Measurements from ENCODE around the gene HINT3. TPM values are rescaled to one million over a fixed set of nuclear protein-coding genes. Genes with fewer than 3 reads are reported as not detected.

Gene HINT3
- total and polyA plus RNA-seq, 4 donors = 5.6 to 17.4 (median 10.6) TPM

- TF ChIP-seq NR2F2 (IDR thresholded peaks at IDR 0.05) (no peak), REST (IDR thresholded peaks at IDR 0.05) (no peak), HNF4G (IDR thresholded peaks at IDR 0.05) (no peak), ZBTB33 (IDR thresholded peaks at IDR 0.05) (no peak), FOXA1 (IDR thresholded peaks at IDR 0.05) (no peak), HNF4A (conservative IDR thresholded peaks at IDR 0.05) (no peak), GABPA (IDR thresholded peaks at IDR 0.05 in 1 of 2, conservative IDR thresholded peaks at IDR 0.05 in 1 of 2) (no peak), ATF3 (IDR thresholded peaks at IDR 0.05) (no peak), MAX (IDR thresholded peaks at IDR 0.05) (no peak), SP1 (IDR thresholded peaks at IDR 0.05) (no peak)
- Histone ChIP-seq H3K27ac (ENCODE audit: low read depth in 1 of 2, low read length in 2 of 2) (no peak overlapping the region), H3K9me3 (ENCODE audit: control insufficient read depth in 4 of 4, low read length in 3 of 4) (no peaks in the 10 kb centered on the region), H3K36me3 (ENCODE audit: control insufficient read depth in 4 of 4, insufficient read depth in 3 of 4, low read depth in 1 of 4, low read length in 3 of 4) (no peaks in the 10 kb centered on the region), H3K4me3 (ENCODE audit: low read depth in 1 of 3, low read length in 3 of 3) (no peak overlapping the region), H3K9ac (ENCODE audit: low read depth in 1 of 2, low read length in 2 of 2) (no peak overlapping the region), H3K4me1 (ENCODE audit: control insufficient read depth in 4 of 4, insufficient read depth in 4 of 4, low read length in 3 of 4) (peaks cover 4 to 22% (median 20%) of the 10 kb centered on the region in 4 donors), H3K27me3 (ENCODE audit: control insufficient read depth in 4 of 4, insufficient read depth in 4 of 4, low read length in 3 of 4) (no peaks in the 10 kb centered on the region)
- no peak for DNase-seq (ENCODE audit: low spot score)
- 95% methylated on average over 2 of the region's 2 CpGs for WGBS
These were observed 9.0 kb upstream of the HINT3 start for GRCh38 chr6:125947615-125948014.

GRCh38 chr6:125948455-125948854 lies 8.1 kb upstream of the HINT3 start:
- no peak for TF ChIP-seq NR2F2 (IDR thresholded peaks at IDR 0.05)
- no peak for TF ChIP-seq HNF4G (IDR thresholded peaks at IDR 0.05)
- no peak for TF ChIP-seq TAF1 (conservative IDR thresholded peaks at IDR 0.05)
- TF ChIP-seq FOXA1 (IDR thresholded peaks at IDR 0.05) = no peak
- no peak for TF ChIP-seq MAX (IDR thresholded peaks at IDR 0.05)
- TF ChIP-seq RAD21 (IDR thresholded peaks at IDR 0.05) = no peak
- TF ChIP-seq FOXA2 (IDR thresholded peaks at IDR 0.05) = no peak
- TF ChIP-seq EGR1 (IDR thresholded peaks at IDR 0.05; ENCODE audit: low read depth in 2 of 2) = no peak
- TF ChIP-seq CTCF (IDR thresholded peaks at IDR 0.05; ENCODE audit: low read depth, low read length, missing input control) = no peak
- no peak for TF ChIP-seq YY1 (IDR thresholded peaks at IDR 0.05)
- no peak for TF ChIP-seq REST (IDR thresholded peaks at IDR 0.05)
- TF ChIP-seq GABPA (IDR thresholded peaks at IDR 0.05 in 1 of 2, conservative IDR thresholded peaks at IDR 0.05 in 1 of 2) = no peak
- TF ChIP-seq ATF3 (IDR thresholded peaks at IDR 0.05) = no peak
- no peak for TF ChIP-seq ZBTB33 (IDR thresholded peaks at IDR 0.05)
- Histone ChIP-seq H3K36me3 (ENCODE audit: control insufficient read depth in 4 of 4, insufficient read depth in 3 of 4, low read depth in 1 of 4, low read length in 3 of 4) (no peaks in the 10 kb centered on the region), H3K27ac (ENCODE audit: low read depth in 1 of 2, low read length in 2 of 2) (no peak overlapping the region), H3K4me1 (ENCODE audit: control insufficient read depth in 4 of 4, insufficient read depth in 4 of 4, low read length in 3 of 4) (peaks cover 4 to 22% (median 18%) of the 10 kb centered on the region in 4 donors), H3K9ac (ENCODE audit: low read depth in 1 of 2, low read length in 2 of 2) (no peak overlapping the region), H3K27me3 (ENCODE audit: control insufficient read depth in 4 of 4, insufficient read depth in 4 of 4, low read length in 3 of 4) (no peaks in the 10 kb centered on the region), H3K9me3 (ENCODE audit: control insufficient read depth in 4 of 4, low read length in 3 of 4) (no peaks in the 10 kb centered on the region), H3K4me3 (ENCODE audit: low read depth in 1 of 3, low read length in 3 of 3) (no peak overlapping the region)
- 87% methylated on average over 3 of the region's 3 CpGs for WGBS
- DNase-seq (ENCODE audit: low spot score) = no peak
